ENCODE results near the gene ZNF718.
"Not testable (repeated sequence)": the region's sequence is repeated elsewhere in the genome, so short reads cannot be mapped to it uniquely, and the experiment has no call there.

The ZNF718 gene

DNA sequence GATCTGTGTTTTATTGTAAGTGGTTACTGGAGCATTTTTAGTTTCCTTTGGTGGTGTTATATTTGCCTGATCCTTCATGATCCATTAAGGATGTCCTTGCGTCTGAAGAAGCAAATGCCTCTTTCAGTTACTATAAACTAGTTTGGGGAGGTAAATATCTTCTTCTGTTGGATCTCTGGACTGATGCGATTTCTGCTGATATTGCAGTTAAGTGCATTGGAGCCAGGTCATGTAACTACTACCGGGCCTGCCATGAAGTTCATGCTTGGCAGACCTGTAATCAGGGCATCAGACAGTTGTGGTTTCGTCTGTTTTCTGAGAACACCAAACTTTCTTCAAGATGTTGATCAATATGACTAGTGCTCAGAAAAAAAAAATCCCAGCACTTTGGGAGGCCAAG, 22.9 kb downstream of the ZNF718 start:
- H3K27me3 ChIP-seq (ENCODE audit: insufficient read depth, poor library complexity, severe bottlenecking), result no peaks in the 10 kb centered on the region
- peaks cover 75% of the 10 kb centered on the region for H3K36me3 ChIP-seq (ENCODE audit: low read depth)
- TF ChIP-seq, protein P1, sequence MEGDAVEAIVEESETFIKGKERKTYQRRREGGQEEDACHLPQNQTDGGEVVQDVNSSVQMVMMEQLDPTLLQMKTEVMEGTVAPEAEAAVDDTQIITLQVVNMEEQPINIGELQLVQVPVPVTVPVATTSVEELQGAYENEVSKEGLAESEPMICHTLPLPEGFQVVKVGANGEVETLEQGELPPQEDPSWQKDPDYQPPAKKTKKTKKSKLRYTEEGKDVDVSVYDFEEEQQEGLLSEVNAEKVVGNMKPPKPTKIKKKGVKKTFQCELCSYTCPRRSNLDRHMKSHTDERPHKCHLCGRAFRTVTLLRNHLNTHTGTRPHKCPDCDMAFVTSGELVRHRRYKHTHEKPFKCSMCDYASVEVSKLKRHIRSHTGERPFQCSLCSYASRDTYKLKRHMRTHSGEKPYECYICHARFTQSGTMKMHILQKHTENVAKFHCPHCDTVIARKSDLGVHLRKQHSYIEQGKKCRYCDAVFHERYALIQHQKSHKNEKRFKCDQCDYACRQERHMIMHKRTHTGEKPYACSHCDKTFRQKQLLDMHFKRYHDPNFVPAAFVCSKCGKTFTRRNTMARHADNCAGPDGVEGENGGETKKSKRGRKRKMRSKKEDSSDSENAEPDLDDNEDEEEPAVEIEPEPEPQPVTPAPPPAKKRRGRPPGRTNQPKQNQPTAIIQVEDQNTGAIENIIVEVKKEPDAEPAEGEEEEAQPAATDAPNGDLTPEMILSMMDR (IDR thresholded peaks at IDR 0.05; ENCODE audit: poor library complexity, severe bottlenecking), result no peak
- no peak overlapping the region for H3K27ac ChIP-seq (ENCODE audit: poor library complexity, severe bottlenecking)
- peaks cover 43% of the 10 kb centered on the region for H3K9me3 ChIP-seq (ENCODE audit: severe bottlenecking)
- H3K4me3 ChIP-seq (ENCODE audit: severe bottlenecking), result no peak overlapping the region
- DNase-seq (ENCODE audit: low spot score) (no peak), ATAC-seq (ENCODE audit: low read depth) (no peak)
- H3K4me1 ChIP-seq (ENCODE audit: insufficient read depth, poor library complexity, severe bottlenecking), result no peaks in the 10 kb centered on the region

DNA sequence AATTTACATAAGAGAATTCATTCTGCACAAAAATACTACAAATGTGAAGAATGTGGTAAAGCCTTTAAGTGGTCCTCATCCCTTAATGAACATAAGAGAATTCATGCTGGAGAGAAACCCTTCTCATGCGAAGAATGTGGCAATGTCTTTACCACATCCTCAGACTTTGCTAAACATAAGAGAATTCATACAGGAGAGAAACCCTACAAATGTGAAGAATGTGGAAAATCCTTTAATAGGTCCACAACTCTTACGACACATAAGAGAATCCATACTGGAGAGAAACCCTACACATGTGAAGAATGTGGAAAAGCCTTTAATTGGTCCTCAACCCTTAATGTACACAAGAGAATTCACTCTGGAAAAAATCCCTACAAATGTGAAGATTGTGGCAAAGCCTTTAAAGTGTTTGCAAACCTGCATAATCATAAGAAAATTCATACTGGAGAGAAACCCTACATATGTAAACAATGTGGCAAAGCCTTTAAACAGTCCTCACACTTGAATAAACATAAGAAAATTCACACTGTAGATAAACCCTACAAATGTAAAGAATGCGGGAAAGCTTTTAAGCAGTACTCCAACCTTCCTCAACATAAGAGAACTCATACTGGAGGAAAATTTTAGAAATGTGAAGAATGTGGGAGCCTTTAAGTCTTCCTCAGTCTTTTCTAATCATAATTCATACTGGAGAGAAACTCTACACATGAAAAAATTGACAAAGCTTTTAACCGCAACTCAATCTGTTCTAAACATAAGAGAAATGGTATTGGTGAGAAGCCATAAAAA, 37.4 kb downstream of the ZNF718 start:
- ATAC-seq (ENCODE audit: low read depth) (no peak), DNase-seq (ENCODE audit: low spot score) (no peak)
- TF ChIP-seq, protein P1 (IDR thresholded peaks at IDR 0.05; ENCODE audit: poor library complexity, severe bottlenecking), result no peak
- Histone ChIP-seq H3K36me3 (ENCODE audit: low read depth) (peaks cover 29% of the 10 kb centered on the region), H3K27ac (ENCODE audit: poor library complexity, severe bottlenecking) (no peak overlapping the region), H3K4me3 (ENCODE audit: severe bottlenecking) (no peak overlapping the region), H3K27me3 (ENCODE audit: insufficient read depth, poor library complexity, severe bottlenecking) (no peaks in the 10 kb centered on the region), H3K4me1 (ENCODE audit: insufficient read depth, poor library complexity, severe bottlenecking) (no peaks in the 10 kb centered on the region), H3K9me3 (ENCODE audit: severe bottlenecking) (peaks cover 53% of the 10 kb centered on the region)

DNA sequence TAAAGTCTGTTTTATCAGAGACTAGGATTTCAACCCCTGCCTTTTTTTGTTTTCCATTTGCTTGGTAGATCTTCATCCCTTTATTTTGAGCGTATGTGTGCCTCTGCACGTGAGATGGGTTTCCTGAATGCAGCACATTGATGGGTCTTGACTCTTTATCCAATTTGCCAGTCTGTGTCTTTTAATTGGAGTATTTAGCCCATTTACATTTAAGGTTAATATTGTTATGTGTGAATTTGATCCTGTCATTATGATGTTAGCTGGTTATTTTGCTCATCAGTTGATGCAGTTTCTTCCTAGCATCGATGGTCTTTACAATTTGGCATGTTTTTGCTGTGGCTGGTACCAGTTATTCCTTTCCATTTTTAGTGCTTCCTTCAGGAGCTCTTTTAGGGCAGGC, 45.3 kb downstream of the ZNF718 start:
- peaks cover 21% of the 10 kb centered on the region for H3K9me3 ChIP-seq (ENCODE audit: severe bottlenecking)
- not testable (repeated sequence) for H3K4me3 ChIP-seq (ENCODE audit: severe bottlenecking); H3K27ac ChIP-seq (ENCODE audit: poor library complexity, severe bottlenecking); DNase-seq (ENCODE audit: low spot score); H3K36me3 ChIP-seq (ENCODE audit: low read depth); ATAC-seq (ENCODE audit: low read depth); H3K27me3 ChIP-seq (ENCODE audit: insufficient read depth, poor library complexity, severe bottlenecking); H3K4me1 ChIP-seq (ENCODE audit: insufficient read depth, poor library complexity, severe bottlenecking)

DNA sequence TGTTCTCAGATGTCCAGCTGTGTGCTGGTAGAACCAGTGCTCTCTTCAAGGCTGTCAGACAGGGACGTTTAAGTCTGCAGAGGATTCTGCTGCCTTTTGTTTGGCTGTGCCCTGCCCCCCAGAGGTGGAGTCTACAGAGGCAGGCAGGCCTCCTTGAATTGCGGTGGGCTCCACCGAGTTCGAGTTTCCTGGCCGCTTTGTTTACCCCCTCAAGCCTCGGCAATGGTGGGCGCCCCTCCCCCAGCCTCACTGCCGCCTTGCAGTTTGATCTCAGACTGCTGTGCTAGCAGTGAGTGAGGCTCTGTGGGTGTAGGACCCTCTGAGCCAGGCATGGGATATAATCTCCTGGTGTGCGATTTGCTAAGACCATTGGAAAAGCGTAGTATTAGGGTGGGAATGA, 47.0 kb downstream of the ZNF718 start:
- not testable (repeated sequence) for H3K4me3 ChIP-seq (ENCODE audit: severe bottlenecking); H3K27me3 ChIP-seq (ENCODE audit: insufficient read depth, poor library complexity, severe bottlenecking); ATAC-seq (ENCODE audit: low read depth); H3K36me3 ChIP-seq (ENCODE audit: low read depth); DNase-seq (ENCODE audit: low spot score); H3K4me1 ChIP-seq (ENCODE audit: insufficient read depth, poor library complexity, severe bottlenecking); H3K27ac ChIP-seq (ENCODE audit: poor library complexity, severe bottlenecking)
- peaks cover 24% of the 10 kb centered on the region for H3K9me3 ChIP-seq (ENCODE audit: severe bottlenecking)

DNA sequence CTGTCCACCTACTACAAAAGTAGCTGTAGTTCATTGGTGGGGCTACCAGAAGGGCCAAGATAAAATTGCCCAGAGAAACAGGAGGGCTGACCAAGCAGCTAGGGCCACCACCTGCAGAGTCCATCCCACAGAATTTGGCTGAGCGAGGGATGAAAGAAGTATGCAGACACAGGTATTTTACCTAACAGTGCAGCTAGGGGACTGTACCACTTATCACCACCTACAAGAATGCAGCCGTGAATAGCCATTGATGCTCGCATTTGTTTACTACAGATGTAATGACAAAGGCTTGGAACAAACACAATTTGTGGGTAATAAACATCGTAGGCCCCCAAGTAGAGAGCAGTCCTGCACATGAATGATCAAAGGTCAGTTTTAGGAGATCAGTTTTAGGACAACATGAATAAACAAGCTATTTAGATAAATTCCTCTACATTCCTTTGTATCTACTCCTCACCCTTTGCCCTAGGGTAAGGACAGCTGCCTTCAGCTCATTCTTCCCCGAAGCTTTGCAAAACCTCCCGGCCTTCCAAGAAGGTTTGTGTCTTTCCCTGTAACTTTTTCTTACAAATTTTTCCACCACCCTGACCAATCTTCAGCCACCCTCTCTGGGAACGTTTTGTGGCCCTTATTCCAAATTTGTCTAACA, 49.5 kb downstream of the ZNF718 start:
- DNase-seq (ENCODE audit: low spot score) (no peak), ATAC-seq (ENCODE audit: low read depth) (no peak)
- Histone ChIP-seq H3K36me3 (ENCODE audit: low read depth) (no peaks in the 10 kb centered on the region), H3K4me3 (ENCODE audit: severe bottlenecking) (no peak overlapping the region), H3K27me3 (ENCODE audit: insufficient read depth, poor library complexity, severe bottlenecking) (no peaks in the 10 kb centered on the region), H3K9me3 (ENCODE audit: severe bottlenecking) (peaks cover 28% of the 10 kb centered on the region), H3K4me1 (ENCODE audit: insufficient read depth, poor library complexity, severe bottlenecking) (no peaks in the 10 kb centered on the region), H3K27ac (ENCODE audit: poor library complexity, severe bottlenecking) (no peak overlapping the region)
- TF ChIP-seq, protein P1 (IDR thresholded peaks at IDR 0.05; ENCODE audit: poor library complexity, severe bottlenecking), result no peak

DNA sequence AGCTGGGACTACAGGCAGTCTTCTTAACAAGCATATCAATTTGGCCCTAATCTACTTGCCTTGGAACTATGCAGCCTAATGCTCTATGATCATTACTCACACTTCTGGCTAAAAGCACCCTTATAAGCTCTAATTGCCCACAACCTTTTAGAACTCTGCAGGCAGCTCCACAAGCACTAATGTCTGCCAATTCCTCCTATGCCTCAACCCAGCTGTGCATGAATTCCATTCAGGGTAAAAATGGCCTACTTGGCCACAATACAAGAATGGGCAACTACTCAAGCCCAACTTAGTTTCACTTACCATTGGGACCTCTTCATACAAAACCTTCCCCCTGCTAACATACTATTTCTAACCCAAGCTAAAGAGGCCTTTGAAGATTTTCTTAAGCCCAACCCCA, 51.7 kb downstream of the ZNF718 start:
- H3K4me3 ChIP-seq (ENCODE audit: severe bottlenecking), result no peak overlapping the region
- TF ChIP-seq, protein P1 (IDR thresholded peaks at IDR 0.05; ENCODE audit: poor library complexity, severe bottlenecking), result no peak
- no peaks in the 10 kb centered on the region for H3K27me3 ChIP-seq (ENCODE audit: insufficient read depth, poor library complexity, severe bottlenecking)
- H3K4me1 ChIP-seq (ENCODE audit: insufficient read depth, poor library complexity, severe bottlenecking), result no peaks in the 10 kb centered on the region
- ATAC-seq (ENCODE audit: low read depth), result no peak
- DNase-seq (ENCODE audit: low spot score), result no peak
- no peaks in the 10 kb centered on the region for H3K36me3 ChIP-seq (ENCODE audit: low read depth)
- H3K9me3 ChIP-seq (ENCODE audit: severe bottlenecking), result peaks cover 39% of the 10 kb centered on the region
- no peak overlapping the region for H3K27ac ChIP-seq (ENCODE audit: poor library complexity, severe bottlenecking)

Data from RWPE2 (cell line).